Stomach (tissue), 9 donors: ENCODE measurements around the gene BOLA3. TPM values are rescaled to one million over a fixed set of nuclear protein-coding genes. Genes with fewer than 3 reads are reported as not detected.

ENCODE experiments used
- DNase-seq, 2 donors: peaks; one replicate each; pipeline versions ENCODE4 v3.0.0 to v3.0.0-alpha.2; 2013 to 2019
- H3K27ac ChIP-seq, 5 donors: fragments of 200-600 bp in 4 of 5; sonication (generic) in 4 of 5; one replicate each; pipeline ENCODE4 v1.5.1; 2013 to 2019; ENCODE audit warnings: mild to moderate bottlenecking in 1 of 5, moderate library complexity in 1 of 5
- H3K27me3 ChIP-seq, 3 donors: fragments of 200-600 bp; sonication (generic); one replicate each; pipeline ENCODE4 v1.5.1; 2017 to 2019; ENCODE audit warnings: mixed run types in 1 of 3
- H3K36me3 ChIP-seq, 4 donors: fragments of 200-600 bp; sonication (generic); 1 replicate in 3 of 4; 2 replicates in 1 of 4; pipeline ENCODE4 v1.5.1; 2016 to 2019
- H3K4me1 ChIP-seq, 4 donors: fragments of 200-600 bp; sonication (generic); one replicate each; pipeline ENCODE4 v1.5.1; 2016 to 2019
- H3K4me3 ChIP-seq, 4 donors: fragments of 200-600 bp; sonication (generic) in 3 of 4; one replicate each; pipeline ENCODE4 v1.5.1; 2016 to 2019; ENCODE audit warnings: mild to moderate bottlenecking in 1 of 4
- H3K9me3 ChIP-seq, 4 donors: fragments of 200-600 bp; sonication (generic); one replicate each; pipeline ENCODE4 v1.5.1; 2016 to 2019
- EP300 ChIP-seq: sonication (generic); formaldehyde crosslinking; IDR thresholded peaks from one replicate; pipeline ENCODE4 v1.6.1; 2017; ENCODE audit warnings: antibody characterized with exemption
- POLR2A ChIP-seq, 4 donors: fragments of 450-650 bp; IDR thresholded peaks; one replicate each; pipeline ENCODE4 v1.6.1; 2016; ENCODE audit warnings: antibody characterized with exemption in 4 of 4, control low read depth in 2 of 4, mild to moderate bottlenecking in 1 of 4, moderate library complexity in 1 of 4
- POLR2AphosphoS5 ChIP-seq, 3 donors: sonication (generic); formaldehyde crosslinking; IDR thresholded peaks; one replicate each; pipeline ENCODE4 v1.6.1; 2016; ENCODE audit warnings: antibody characterized with exemption in 3 of 3
- WGBS, 5 donors: extraction: QIAGEN DNeasy Blood & Tissue Kit in 3 of 5; methylation state at CpG; one replicate each; pipeline versions ENCODE4 v1.1.5 to v1.1.7; 2013 to 2018; 5-methylcytosine and 5-hydroxymethylcytosine counted together
- intact Hi-C: fragments of 100-400 bp; cut with DNase I; formaldehyde crosslinking; loops from one replicate; pipeline ENCODE4 v1.15.1; 2023; ENCODE audit warnings: low total_unique reads
- polyA plus RNA-seq, 3 donors: library from polyadenylated mRNA; stranded (reverse); fragments of 200-250 nt; gene quantifications; one replicate each; pipeline ENCODE4 v1.2.3, GENCODE V29; 2013
- total RNA-seq, 5 donors: library from RNA; depleted of rRNA; stranded (reverse); fragments of >200 nt; gene quantifications; one replicate each; pipeline versions ENCODE4 v1.1.0 to v1.2.3, GENCODE V29; 2014 to 2016
- TF ChIP-seq, protein P1 (sequence below), 7 experiments: fragments of 450-650 bp in 4 of 7; fragments of 200-600 bp in 3 of 7; sonication (generic) in 3 of 7; IDR thresholded peaks; one replicate each; pipeline ENCODE4 v1.5.1; 2016 to 2019; ENCODE audit warnings: antibody characterized with exemption in 7 of 7, control low read depth in 2 of 7, mild to moderate bottlenecking in 1 of 7
- donor health status: healthy with polysubstance abuse.
- donor health status: Bipolar disorder and iron deficiency.
- donor health status: healthy.

Gene BOLA3
- total and polyA plus RNA-seq, 8 donors: 13.3 to 310 (median 94.1) TPM; not detected in 1

DNA sequence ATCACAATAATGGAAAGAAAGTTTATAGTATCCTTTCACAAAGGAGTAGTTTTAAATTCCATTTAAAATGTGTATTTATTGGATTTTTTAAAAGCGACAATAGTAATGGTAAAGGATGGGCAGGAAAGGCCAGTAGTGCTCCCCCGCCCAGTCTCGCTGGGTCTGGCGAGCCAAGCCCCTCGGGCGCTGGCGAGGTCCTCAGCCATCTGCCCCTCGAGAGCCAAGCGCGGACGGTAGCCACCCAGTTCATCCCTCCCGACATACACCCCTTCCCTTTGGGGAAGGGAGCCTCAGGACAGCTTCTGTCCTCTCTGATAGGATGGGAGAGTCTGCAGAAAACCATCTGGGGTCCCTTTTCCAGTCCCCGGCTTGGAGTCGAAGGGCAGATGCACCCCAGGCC, 45.2 kb downstream of the BOLA3 start:
- no peak for DNase-seq
- TF ChIP-seq EP300 (no peak), POLR2AphosphoS5 (IDR thresholded peaks at IDR 0.05) (no peak), POLR2A (IDR thresholded peaks at IDR 0.05) (no peak)
- TF ChIP-seq, protein P1, sequence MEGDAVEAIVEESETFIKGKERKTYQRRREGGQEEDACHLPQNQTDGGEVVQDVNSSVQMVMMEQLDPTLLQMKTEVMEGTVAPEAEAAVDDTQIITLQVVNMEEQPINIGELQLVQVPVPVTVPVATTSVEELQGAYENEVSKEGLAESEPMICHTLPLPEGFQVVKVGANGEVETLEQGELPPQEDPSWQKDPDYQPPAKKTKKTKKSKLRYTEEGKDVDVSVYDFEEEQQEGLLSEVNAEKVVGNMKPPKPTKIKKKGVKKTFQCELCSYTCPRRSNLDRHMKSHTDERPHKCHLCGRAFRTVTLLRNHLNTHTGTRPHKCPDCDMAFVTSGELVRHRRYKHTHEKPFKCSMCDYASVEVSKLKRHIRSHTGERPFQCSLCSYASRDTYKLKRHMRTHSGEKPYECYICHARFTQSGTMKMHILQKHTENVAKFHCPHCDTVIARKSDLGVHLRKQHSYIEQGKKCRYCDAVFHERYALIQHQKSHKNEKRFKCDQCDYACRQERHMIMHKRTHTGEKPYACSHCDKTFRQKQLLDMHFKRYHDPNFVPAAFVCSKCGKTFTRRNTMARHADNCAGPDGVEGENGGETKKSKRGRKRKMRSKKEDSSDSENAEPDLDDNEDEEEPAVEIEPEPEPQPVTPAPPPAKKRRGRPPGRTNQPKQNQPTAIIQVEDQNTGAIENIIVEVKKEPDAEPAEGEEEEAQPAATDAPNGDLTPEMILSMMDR (IDR thresholded peaks at IDR 0.05): no peak
- no peaks in the 10 kb centered on the region for H3K27me3 ChIP-seq
- no peak overlapping the region for H3K4me3 ChIP-seq
- H3K27ac ChIP-seq: no peak overlapping the region
- WGBS, 5 donors: 95 to 99% (median 97%) methylated on average over 14 of the region's 14 CpGs
- intact Hi-C loops: no loop called here
- H3K4me1 ChIP-seq: no peaks in the 10 kb centered on the region
- no peaks in the 10 kb centered on the region for H3K9me3 ChIP-seq
- peaks cover 38 to 71% (median 64%) of the 10 kb centered on the region in 4 donors for H3K36me3 ChIP-seq

DNA sequence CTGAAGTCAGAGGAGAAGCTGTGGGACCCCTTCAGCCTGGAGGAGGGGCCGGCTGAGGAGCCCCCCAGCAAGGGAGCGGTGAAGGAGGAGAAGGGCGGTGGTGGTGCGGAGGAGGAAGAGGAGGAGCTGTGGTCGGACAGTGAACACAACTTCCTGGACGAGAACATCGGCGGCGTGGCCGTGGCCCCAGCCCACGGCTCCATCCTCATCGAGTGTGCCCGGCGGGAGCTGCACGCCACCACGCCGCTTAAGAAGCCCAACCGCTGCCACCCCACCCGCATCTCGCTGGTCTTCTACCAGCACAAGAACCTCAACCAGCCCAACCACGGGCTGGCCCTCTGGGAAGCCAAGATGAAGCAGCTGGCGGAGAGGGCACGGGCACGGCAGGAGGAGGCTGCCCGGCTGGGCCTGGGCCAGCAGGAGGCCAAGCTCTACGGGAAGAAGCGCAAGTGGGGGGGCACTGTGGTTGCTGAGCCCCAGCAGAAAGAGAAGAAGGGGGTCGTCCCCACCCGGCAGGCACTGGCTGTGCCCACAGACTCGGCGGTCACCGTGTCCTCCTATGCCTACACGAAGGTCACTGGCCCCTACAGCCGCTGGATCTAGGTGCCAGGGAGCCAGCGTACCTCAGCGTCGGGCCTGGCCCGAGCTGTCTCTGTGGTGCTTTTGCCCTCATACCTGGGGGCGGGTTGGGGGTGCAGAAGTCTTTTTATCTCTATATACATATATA, 46.0 kb downstream of the BOLA3 start:
- Histone ChIP-seq H3K36me3 (peaks cover 38 to 73% (median 66%) of the 10 kb centered on the region in 4 donors), H3K4me3 (no peak overlapping the region), H3K4me1 (no peaks in the 10 kb centered on the region), H3K9me3 (no peaks in the 10 kb centered on the region), H3K27me3 (no peaks in the 10 kb centered on the region), H3K27ac (no peak overlapping the region)
- no peak for DNase-seq
- intact Hi-C loops: no loop called here
- WGBS, 5 donors: 95 to 97% (median 96%) methylated on average over 32 to 39 of the region's 39 CpGs
- TF ChIP-seq POLR2AphosphoS5 (IDR thresholded peaks at IDR 0.05) (no peak), POLR2A (IDR thresholded peaks at IDR 0.05) (no peak), EP300 (no peak)
- TF ChIP-seq, protein P1 (IDR thresholded peaks at IDR 0.05): no peak

DNA sequence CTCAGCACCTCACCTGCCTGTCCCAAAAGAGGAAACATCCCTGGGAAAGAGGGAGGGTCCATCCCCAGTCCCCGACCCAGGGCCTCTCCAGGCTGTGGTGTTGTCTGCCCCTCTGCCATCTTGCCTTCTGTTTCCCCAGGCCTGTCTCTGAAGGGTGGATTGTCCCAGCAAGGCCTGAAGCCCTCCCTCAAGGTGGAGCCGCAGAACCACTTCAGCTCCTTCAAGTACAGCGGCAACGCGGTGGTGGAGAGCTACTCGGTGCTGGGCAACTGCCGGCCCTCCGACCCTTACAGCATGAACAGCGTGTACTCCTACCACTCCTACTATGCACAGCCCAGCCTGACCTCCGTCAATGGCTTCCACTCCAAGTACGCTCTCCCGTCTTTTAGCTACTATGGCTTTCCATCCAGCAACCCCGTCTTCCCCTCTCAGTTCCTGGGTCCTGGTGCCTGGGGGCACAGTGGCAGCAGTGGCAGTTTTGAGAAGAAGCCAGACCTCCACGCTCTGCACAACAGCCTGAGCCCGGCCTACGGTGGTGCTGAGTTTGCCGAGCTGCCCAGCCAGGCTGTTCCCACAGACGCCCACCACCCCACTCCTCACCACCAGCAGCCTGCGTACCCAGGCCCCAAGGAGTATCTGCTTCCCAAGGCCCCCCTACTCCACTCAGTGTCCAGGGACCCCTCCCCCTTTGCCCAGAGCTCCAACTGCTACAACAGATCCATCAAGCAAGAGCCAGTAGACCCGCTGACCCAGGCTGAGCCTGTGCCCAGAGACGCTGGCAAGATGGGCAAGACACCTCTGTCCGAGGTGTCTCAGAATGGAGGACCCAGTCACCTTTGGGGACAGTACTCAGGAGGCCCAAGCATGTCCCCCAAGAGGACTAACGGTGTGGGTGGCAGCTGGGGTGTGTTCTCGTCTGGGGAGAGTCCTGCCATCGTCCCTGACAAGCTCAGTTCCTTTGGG, 47.2 kb downstream of the BOLA3 start:
- 94 to 96% (median 95%) methylated on average over 18 to 25 of the region's 25 CpGs for WGBS, 5 donors
- Histone ChIP-seq H3K27ac (no peak overlapping the region), H3K27me3 (no peaks in the 10 kb centered on the region), H3K4me3 (no peak overlapping the region), H3K36me3 (peaks cover 38 to 85% (median 68%) of the 10 kb centered on the region in 4 donors), H3K9me3 (no peaks in the 10 kb centered on the region), H3K4me1 (peaks cover 0 to 4% (median 1%) of the 10 kb centered on the region in 4 donors)
- DNase-seq: no peak
- intact Hi-C loops: no loop called here
- TF ChIP-seq POLR2A (IDR thresholded peaks at IDR 0.05) (no peak), EP300 (no peak), POLR2AphosphoS5 (IDR thresholded peaks at IDR 0.05) (no peak)
- TF ChIP-seq, protein P1 (IDR thresholded peaks at IDR 0.05): no peak

DNA sequence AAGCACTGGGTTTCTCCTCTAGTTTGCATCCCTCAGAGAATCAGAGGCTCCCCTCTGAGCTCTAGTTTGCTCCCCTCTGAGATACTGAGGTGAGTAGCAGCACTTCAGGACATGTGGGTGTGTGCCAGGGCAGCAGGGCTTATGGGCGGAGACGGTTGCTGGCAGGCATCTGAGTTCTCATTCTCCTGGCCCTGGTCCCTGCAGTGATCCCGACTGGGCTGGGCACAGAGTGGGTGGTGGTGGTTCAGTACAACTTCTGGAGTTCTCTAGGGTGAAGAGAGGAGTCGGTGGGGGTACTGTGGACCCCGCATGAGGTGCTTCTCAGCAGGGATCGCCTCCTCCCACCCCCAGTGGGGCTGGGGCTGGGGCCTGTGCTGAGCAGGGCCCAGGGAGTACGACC, 47.9 kb downstream of the BOLA3 start:
- Histone ChIP-seq H3K27me3 (no peaks in the 10 kb centered on the region), H3K36me3 (peaks cover 38 to 88% (median 71%) of the 10 kb centered on the region in 4 donors), H3K27ac (no peak overlapping the region), H3K4me3 (no peak overlapping the region), H3K9me3 (no peaks in the 10 kb centered on the region), H3K4me1 (peaks cover 0 to 11% (median 6%) of the 10 kb centered on the region in 4 donors)
- no peak for TF ChIP-seq POLR2A (IDR thresholded peaks at IDR 0.05)
- no peak for TF ChIP-seq EP300
- no peak for TF ChIP-seq POLR2AphosphoS5 (IDR thresholded peaks at IDR 0.05)
- TF ChIP-seq, protein P1 (IDR thresholded peaks at IDR 0.05): no peak
- peak in 1 of 2 donors; percentile 57 for DNase-seq
- intact Hi-C loops: no loop called here
- WGBS, 5 donors: 63 to 71% (median 66%) methylated on average over 6 to 7 of the region's 7 CpGs
